Erythroblast (primary cell): ENCODE results near the gene TLX2.

ENCODE experiments used
- GATA1 ChIP-seq: IDR thresholded peaks from 2 replicates; pipeline ENCODE4 v1.6.1; 2011; ENCODE audit warnings: low read depth, mild to moderate bottlenecking, control low read depth, low read length, moderate library complexity
- POLR2A ChIP-seq: IDR thresholded peaks from 2 replicates; pipeline ENCODE4 v1.6.1; 2011; ENCODE audit warnings: mild to moderate bottlenecking, low read length

- no peak for TF ChIP-seq POLR2A
- no peak for TF ChIP-seq GATA1
These were observed 14.8 kb upstream of the TLX2 start, which contains the start of gene LBX2 for GRCh38 chr2:74499267-74499939.
